ENCODE measurements around the gene EXOG.
"Not testable (repeated sequence)": the region's sequence is repeated elsewhere in the genome, so short reads cannot be mapped to it uniquely, and the experiment has no call there.

Gene EXOG

GRCh38 chr3:38564631-38565338 lies 68.6 kb downstream of the EXOG start:
- no peak for DNase-seq (ENCODE audit: low spot score)

GRCh38 chr3:38565339-38566214 lies 69.4 kb downstream of the EXOG start:
- DNase-seq (ENCODE audit: low spot score), result no peak

- no peak for DNase-seq (ENCODE audit: low spot score)
Measured at GRCh38 chr3:38566215-38566528, 70.0 kb downstream of the EXOG start.

- DNase-seq (ENCODE audit: low spot score), result not testable (repeated sequence)
Measured at GRCh38 chr3:38566794-38567193, 70.7 kb downstream of the EXOG start.

GRCh38 chr3:38567498-38567897 lies 71.4 kb downstream of the EXOG start:
- no peak for DNase-seq (ENCODE audit: low spot score)

- no peak for DNase-seq (ENCODE audit: low spot score)
Measured at GRCh38 chr3:38573111-38573510, 77.0 kb downstream of the EXOG start.

- no peak for DNase-seq (ENCODE audit: low spot score)
Measured at GRCh38 chr3:38573556-38573955, 77.4 kb downstream of the EXOG start.

GRCh38 chr3:38574411-38575278 lies 78.5 kb downstream of the EXOG start:
- no peak for DNase-seq (ENCODE audit: low spot score)

- no peak for DNase-seq (ENCODE audit: low spot score)
Measured at GRCh38 chr3:38575279-38575843, 79.2 kb downstream of the EXOG start.

Measured in SW480 (cell line).